CD4-positive, alpha-beta T cell treated with Interleukin-1 beta for 1 hour (primary cell): ENCODE measurements around the gene ITPKB.

Experiments
- DNase-seq, 2 donors: peaks; one replicate each; pipeline ENCODE4 v3.0.0-alpha.2; 2020 to 2022

The ITPKB gene

GRCh38 chr1:226662642-226663326 is 76.3 kb downstream of the ITPKB start:
- peak; percentile 86 to 93 for DNase-seq

- no peak for DNase-seq
Measured at GRCh38 chr1:226661965-226662364, 77.1 kb downstream of the ITPKB start.

GRCh38 chr1:226661271-226661670 is 77.8 kb downstream of the ITPKB start:
- no peak for DNase-seq

GRCh38 chr1:226660410-226661182 is 78.5 kb downstream of the ITPKB start:
- no peak for DNase-seq

GRCh38 chr1:226659641-226660040 is 79.4 kb downstream of the ITPKB start:
- DNase-seq: no peak

- DNase-seq: no peak
Measured at GRCh38 chr1:226659136-226659535, 79.9 kb downstream of the ITPKB start.

GRCh38 chr1:226658546-226659125 is 80.4 kb downstream of the ITPKB start:
- no peak for DNase-seq

- DNase-seq: no peak
Measured at GRCh38 chr1:226657895-226658545, 81.1 kb downstream of the ITPKB start.

- DNase-seq: peak; percentile 24 to 63
Measured at GRCh38 chr1:226656601-226657277, 82.3 kb downstream of the ITPKB start.

GRCh38 chr1:226656201-226656600 is 82.9 kb downstream of the ITPKB start:
- DNase-seq: no peak

GRCh38 chr1:226655251-226656163 is 83.6 kb downstream of the ITPKB start:
- peak; percentile 25 to 40 for DNase-seq

GRCh38 chr1:226654668-226655055 is 84.4 kb downstream of the ITPKB start:
- DNase-seq: no peak

- DNase-seq: peak in 1 of 2 donors; percentile 21
Measured at GRCh38 chr1:226654046-226654667, 84.9 kb downstream of the ITPKB start.

- peak; percentile 75 to 77 for DNase-seq
Measured at GRCh38 chr1:226653311-226653921, 85.7 kb downstream of the ITPKB start.

GRCh38 chr1:226652613-226653012 is 86.5 kb downstream of the ITPKB start:
- DNase-seq: no peak

- no peak for DNase-seq
Measured at GRCh38 chr1:226651732-226652105, 87.4 kb downstream of the ITPKB start.

- DNase-seq: no peak
Measured at GRCh38 chr1:226651041-226651731, 87.9 kb downstream of the ITPKB start.

- DNase-seq: no peak
Measured at GRCh38 chr1:226650236-226650841, 88.7 kb downstream of the ITPKB start.

GRCh38 chr1:226649780-226650179 is 89.3 kb downstream of the ITPKB start:
- DNase-seq: peak; percentile 44 to 48

- no peak for DNase-seq
Measured at GRCh38 chr1:226649244-226649643, 89.8 kb downstream of the ITPKB start.
